ENCODE measurements around the gene GFRA3. TPM values are rescaled to one million over a fixed set of nuclear protein-coding genes. Genes with fewer than 3 reads are reported as not detected.

Gene GFRA3
- total RNA-seq, 2 experiments from 2014 or later, result 0.15 to 0.21 TPM

DNA sequence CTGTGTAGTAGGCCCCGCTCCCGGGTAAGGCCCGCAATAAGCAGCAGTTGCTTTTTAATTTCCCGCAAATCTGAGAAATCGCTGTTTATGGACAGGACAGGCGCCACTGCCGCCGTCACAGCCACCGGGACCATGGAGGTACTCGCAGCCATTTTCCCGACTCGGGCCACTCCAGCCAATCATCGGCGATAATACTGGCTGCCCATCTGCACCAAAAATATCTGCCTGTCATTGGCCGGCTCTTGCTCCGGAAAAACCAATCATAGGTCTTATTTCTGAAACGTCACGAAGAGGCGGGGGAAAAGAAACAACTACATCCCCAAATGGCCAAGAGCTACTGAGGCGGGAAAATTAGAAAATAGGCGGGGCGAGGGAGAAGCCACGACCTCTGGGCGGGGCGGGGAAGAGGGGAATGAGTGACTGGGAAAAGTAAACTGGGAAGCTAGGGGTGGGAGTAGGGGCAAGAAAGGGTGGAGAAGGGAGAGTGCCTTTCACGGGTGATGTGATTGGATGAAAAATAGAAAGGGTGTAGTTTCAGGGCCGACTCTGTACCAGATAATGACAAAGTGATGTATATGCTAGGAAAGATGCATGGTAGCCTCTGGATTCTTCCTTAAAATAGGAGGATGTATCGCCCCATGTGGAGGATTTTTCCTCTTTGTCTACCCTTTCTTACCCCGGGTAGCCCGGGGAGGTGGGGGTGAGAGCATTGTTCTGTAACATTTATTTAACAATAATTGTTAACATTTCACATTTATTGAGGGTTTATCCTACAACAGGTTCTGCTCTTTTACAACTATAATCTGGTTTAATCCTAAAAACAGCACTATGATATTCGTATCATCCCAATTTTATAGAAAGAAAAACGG, 61.0 kb downstream of the GFRA3 start, which contains the start of gene CDC23:
TSS of gene CDC23 (minus strand) at position 163 of the 869 bp plus-strand sequence. CDS start at position 152, 11 bp downstream.
- CTCF ChIA-PET, result interaction anchor here (0.8 to 2.2 kb wide), 6 partner anchors 9 to 139 kb away, joined by 3 to 15 read pairs (median 4); partner anchors contain the start of gene KDM3B

DNA sequence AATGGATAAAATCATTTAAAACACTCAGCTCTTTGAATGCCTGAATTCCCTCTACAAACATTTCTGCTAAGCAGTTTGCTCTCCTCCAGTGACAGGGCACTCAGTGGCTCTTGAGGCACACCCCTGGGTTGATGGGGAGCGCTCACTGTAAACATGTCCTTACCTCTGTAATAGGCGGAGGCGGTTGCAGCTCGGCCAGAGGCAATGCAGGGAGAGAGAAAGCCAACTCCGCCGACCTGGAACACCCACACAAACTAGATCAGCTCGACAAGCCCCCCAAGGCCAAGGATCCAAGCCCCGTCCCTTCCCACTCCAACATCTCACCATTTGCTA, 61.6 kb downstream of the GFRA3 start:
- H3K4me1 Mint-ChIP-seq, result peaks cover 30% of the 10 kb centered on the region
- H3K36me3 Mint-ChIP-seq (ENCODE audit: low read depth), result peaks cover 10% of the 10 kb centered on the region
- peak overlapping the region; percentile 100 for H3K4me3 Mint-ChIP-seq
- ChIA-PET POLR2A (no interaction called here), CTCF (interaction anchor here (0.8 to 2.2 kb wide), 8 partner anchors 8 to 140 kb away, joined by 3 to 15 read pairs (median 4); partner anchors contain the start of gene KDM3B)
- no peaks in the 10 kb centered on the region for H3K27me3 Mint-ChIP-seq
- H3K27ac Mint-ChIP-seq, result peak overlapping the region; percentile 98
- H3K9me3 Mint-ChIP-seq, result no peaks in the 10 kb centered on the region
- DNase-seq, result peak; percentile 30

More for the DNA sequence above, 61.0 kb downstream of the GFRA3 start, which contains the start of gene CDC23:
- Mint-ChIP-seq H3K27me3 (no peaks in the 10 kb centered on the region), H3K4me1 (peaks cover 26% of the 10 kb centered on the region), H3K27ac (peak within 1 kb of the TSS; percentile 98), H3K4me3 (peak within 1 kb of the TSS; percentile 100), H3K36me3 (ENCODE audit: low read depth) (peaks cover 4% of the 10 kb centered on the region), H3K9me3 (no peaks in the 10 kb centered on the region)
- DNase-seq, result peak; percentile 97
- POLR2A ChIA-PET, result interaction anchor here (0.7 kb wide), 1 partner anchor 139 kb away, joined by 3 read pairs; the partner anchor contains the start of gene KDM3B

- Mint-ChIP-seq H3K4me3 (peak overlapping the region; percentile 42), H3K27me3 (no peaks in the 10 kb centered on the region), H3K4me1 (peaks cover 30% of the 10 kb centered on the region), H3K36me3 (ENCODE audit: low read depth) (peaks cover 10% of the 10 kb centered on the region), H3K27ac (peak overlapping the region; percentile 76), H3K9me3 (no peaks in the 10 kb centered on the region)
- POLR2A ChIA-PET, result no interaction called here
- CTCF ChIA-PET, result interaction anchor here (1.8 kb wide), 1 partner anchor 141 kb away, joined by 7 read pairs; the partner anchor contains the start of gene KDM3B
- DNase-seq, result no peak
These were observed 63.4 kb downstream of the GFRA3 start for GRCh38 chr5:138210985-138211384.

Other genes with a start within 250 kb of the GFRA3 start
- gene FAM13B, start 241.5 kb downstream of the GFRA3 start, total RNA-seq, result 10 to 100 TPM; 31.3 to 35.2 TPM
- gene WNT8A, start 190.6 kb downstream of the GFRA3 start, total RNA-seq, result not detected
- not detected for gene NME5, start 135.2 kb downstream of the GFRA3 start, total RNA-seq
- 10 to 100 TPM; 74.6 to 77.1 TPM for gene BRD8, start 96.0 kb downstream of the GFRA3 start, total RNA-seq
- 10 to 100 TPM; 70.9 to 74.7 TPM for gene KIF20A, start 95.5 kb downstream of the GFRA3 start, total RNA-seq
- gene CDC23, start 61.3 kb downstream of the GFRA3 start, total RNA-seq, result 10 to 100 TPM; 32.2 to 34.6 TPM
- 10 to 100 TPM; 15.8 to 19.0 TPM for gene CDC25C, start 57.2 kb upstream of the GFRA3 start, total RNA-seq
- 10 to 100 TPM; 23.7 to 25.5 TPM for gene FAM53C, start 63.6 kb upstream of the GFRA3 start, total RNA-seq
- 10 to 100 TPM; 60.4 to 65.7 TPM for gene KDM3B, start 78.1 kb upstream of the GFRA3 start, total RNA-seq
- under 1 TPM; 0.62 to 0.77 TPM for gene REEP2, start 164.4 kb upstream of the GFRA3 start, total RNA-seq
- 1 to 10 TPM in 1 of 2 experiments, under 1 TPM in 1; 0.97 to 1.1 TPM for gene EGR1, start 190.9 kb upstream of the GFRA3 start, total RNA-seq

All from activated CD4-positive, alpha-beta T cell treated with anti-CD3 and anti-CD28 coated beads, Interleukin-2, amount 10 ng/mL, durations not matched to agents 7 days and 5 days (primary cell).